Hepatocyte (in vitro differentiated cells): Measurements from ENCODE around the gene PCNT. TPM values are rescaled to one million over a fixed set of nuclear protein-coding genes. Genes with fewer than 3 reads are reported as not detected.
"Not testable (repeated sequence)": the region's sequence is repeated elsewhere in the genome, so short reads cannot be mapped to it uniquely, and the experiment has no call there.

Source experiments
- DNase-seq: peaks from one replicate; pipeline ENCODE4 v3.0.0-alpha.2; 2016; ENCODE audit warnings: low spot score
- H2AFZ ChIP-seq: fragments of 200-600 bp; sonication (generic); 2 replicates; pipeline ENCODE4 v1.6.0; 2016; ENCODE audit warnings: antibody characterized with exemption, mild to moderate bottlenecking
- H3K27ac ChIP-seq: fragments of 200-600 bp; sonication (generic); 2 replicates; pipeline ENCODE4 v1.5.1; 2016; ENCODE audit warnings: mild to moderate bottlenecking
- H3K27me3 ChIP-seq: fragments of 200-600 bp; sonication (generic); 2 replicates; pipeline ENCODE4 v1.6.1; 2016
- H3K36me3 ChIP-seq: fragments of 200-600 bp; sonication (generic); replicated peaks from 2 replicates; pipeline ENCODE4 v1.5.1; 2016; ENCODE audit warnings: low read depth; ENCODE audit not compliant: insufficient read depth
- H3K4me1 ChIP-seq: fragments of 200-600 bp; sonication (generic); 2 replicates; pipeline ENCODE4 v1.5.1; 2016; ENCODE audit warnings: mild to moderate bottlenecking, moderate library complexity; ENCODE audit not compliant: insufficient read depth
- H3K4me2 ChIP-seq: fragments of 200-600 bp; sonication (generic); 2 replicates; pipeline ENCODE4 v1.6.0; 2016
- H3K4me3 ChIP-seq: fragments of 200-600 bp; sonication (generic); 2 replicates; pipeline ENCODE4 v1.5.1; 2016; ENCODE audit warnings: mild to moderate bottlenecking
- H3K79me2 ChIP-seq: fragments of 200-600 bp; sonication (generic); 2 replicates; pipeline ENCODE4 v1.6.0; 2017; ENCODE audit warnings: mild to moderate bottlenecking
- H3K9me2 ChIP-seq: fragments of 200-600 bp; sonication (generic); replicated peaks from 2 replicates; pipeline ENCODE4 v1.6.0; 2017; ENCODE audit warnings: mild to moderate bottlenecking; ENCODE audit not compliant: insufficient read depth
- H3K9me3 ChIP-seq: fragments of 200-600 bp; sonication (generic); 2 replicates; pipeline ENCODE4 v1.5.1; 2016; ENCODE audit warnings: low read depth, mild to moderate bottlenecking
- H4K20me1 ChIP-seq: fragments of 200-600 bp; sonication (generic); 2 replicates; pipeline ENCODE4 v1.6.0; 2016; ENCODE audit warnings: mild to moderate bottlenecking; ENCODE audit not compliant: insufficient read depth, poor library complexity, severe bottlenecking
- CTCF ChIP-seq: fragments of 200-600 bp; sonication (generic); IDR thresholded peaks from 2 replicates; pipeline ENCODE4 v1.5.1; 2016; ENCODE audit warnings: antibody characterized with exemption, mild to moderate bottlenecking; ENCODE audit not compliant: poor library complexity
- EZH2 ChIP-seq: fragments of 200-600 bp; sonication (generic); IDR thresholded peaks from 2 replicates; pipeline ENCODE4 v1.6.1; 2016; ENCODE audit warnings: antibody characterized with exemption, mild to moderate bottlenecking, borderline replicate concordance
- EZH2phosphoT487 ChIP-seq: fragments of 200-600 bp; sonication (generic); IDR thresholded peaks from one replicate; pipeline ENCODE4 v1.6.1; 2018; ENCODE audit warnings: antibody characterized with exemption, mild to moderate bottlenecking, low read depth, moderate library complexity; ENCODE audit not compliant: unreplicated experiment, severe bottlenecking
- WGBS: methylation state at CpG from one replicate; pipeline ENCODE4 v1.1.6; 2016; ENCODE audit warnings: low lambda C conversion rate; ENCODE audit errors: missing lambda C conversion rate; 5-methylcytosine and 5-hydroxymethylcytosine counted together
- polyA plus RNA-seq: library from polyadenylated mRNA; unstranded; fragments of >200 nt; fragmentation: Nextera tagmentation; extraction: Ambion mirVana; gene quantifications from 2 replicates; pipeline ENCODE4 v1.2.1, GENCODE V29; 2016
- total RNA-seq: library from RNA; depleted of rRNA; stranded (reverse); fragments of >200 nt; gene quantifications from 2 replicates; pipeline ENCODE4 v1.2.3, GENCODE V29; 2014

The PCNT gene
- total and polyA plus RNA-seq, 2 experiments from 2014 or later = 11.5 to 14.3 TPM

- Histone ChIP-seq H3K27ac (no peak overlapping the region), H3K27me3 (no peaks in the 10 kb centered on the region), H3K79me2 (peaks cover 3% of the 10 kb centered on the region), H3K4me2 (no peak overlapping the region), H3K9me2 (no peaks in the 10 kb centered on the region), H3K4me3 (no peak overlapping the region), H3K36me3 (no peaks in the 10 kb centered on the region), H4K20me1 (no peaks in the 10 kb centered on the region), H3K9me3 (no peaks in the 10 kb centered on the region), H2AFZ (no peak overlapping the region), H3K4me1 (no peaks in the 10 kb centered on the region)
- TF ChIP-seq CTCF = no peak
- TF ChIP-seq EZH2phosphoT487 = no peak
- TF ChIP-seq EZH2 = no peak
- 96% methylated on average over 7 of the region's 7 CpGs for WGBS
- no peak for DNase-seq
These were observed 48.1 kb downstream of the PCNT start for GRCh38 chr21:46372014-46372485.

- not testable (repeated sequence) for H4K20me1 ChIP-seq, H3K27ac ChIP-seq, H3K9me3 ChIP-seq, H3K4me2 ChIP-seq, H3K36me3 ChIP-seq, H3K9me2 ChIP-seq, H3K27me3 ChIP-seq, H2AFZ ChIP-seq, H3K4me3 ChIP-seq, DNase-seq, H3K4me1 ChIP-seq, H3K79me2 ChIP-seq
- over 99% methylated on average over 10 of the region's 10 CpGs for whole genome bisulfite sequencing
These were observed 49.0 kb downstream of the PCNT start for GRCh38 chr21:46372947-46373346.

- no peak overlapping the region for H3K27ac ChIP-seq
- no peaks in the 10 kb centered on the region for H3K9me3 ChIP-seq
- 91% methylated on average over 21 of the region's 21 CpGs for WGBS
- no peak overlapping the region for H2AFZ ChIP-seq
- peaks cover 16% of the 10 kb centered on the region for H3K79me2 ChIP-seq
- no peaks in the 10 kb centered on the region for H3K27me3 ChIP-seq
- no peaks in the 10 kb centered on the region for H3K4me1 ChIP-seq
- no peak for DNase-seq
- TF ChIP-seq EZH2 = no peak
- TF ChIP-seq EZH2phosphoT487 = no peak
- no peak for TF ChIP-seq CTCF
- no peaks in the 10 kb centered on the region for H3K9me2 ChIP-seq
- H3K4me3 ChIP-seq = no peak overlapping the region
- H4K20me1 ChIP-seq = no peaks in the 10 kb centered on the region
- H3K4me2 ChIP-seq = no peak overlapping the region
- no peaks in the 10 kb centered on the region for H3K36me3 ChIP-seq
These were observed 50.9 kb downstream of the PCNT start for GRCh38 chr21:46374761-46375389.

GRCh38 chr21:46375560-46376230, 51.7 kb downstream of the PCNT start:
- Histone ChIP-seq H3K4me3 (no peak overlapping the region), H3K27me3 (no peaks in the 10 kb centered on the region), H3K4me1 (no peaks in the 10 kb centered on the region), H3K9me3 (no peaks in the 10 kb centered on the region), H3K36me3 (no peaks in the 10 kb centered on the region), H3K9me2 (no peaks in the 10 kb centered on the region), H3K27ac (no peak overlapping the region), H2AFZ (no peak overlapping the region), H4K20me1 (no peaks in the 10 kb centered on the region), H3K4me2 (no peak overlapping the region), H3K79me2 (peaks cover 21% of the 10 kb centered on the region)
- no peak for TF ChIP-seq EZH2phosphoT487
- no peak for TF ChIP-seq EZH2
- TF ChIP-seq CTCF = no peak
- 98% methylated on average over 31 of the region's 32 CpGs for WGBS
- no peak for DNase-seq
